Activated T-cell treated with anti-CD3 and anti-CD28 coated beads, Interleukin-2, amount 50 U/mL, for 72 hours (primary cell): ENCODE measurements around the gene ATG2B. TPM values are rescaled to one million over a fixed set of nuclear protein-coding genes. Genes with fewer than 3 reads are reported as not detected.
A peak's percentile ranks its signal among the peaks of the same experiment; 100 is the strongest.

Experiments
- ATAC-seq, 2 donors: fragments of 150-1000 bp; cut with Tn5 transposase; replicated peaks in 1 of 2; 2 replicates each; pipeline ENCODE4 v1.10.0; 2021; ENCODE audit warnings: moderate library complexity in 2 of 2, mild to moderate bottlenecking in 1 of 2
- DNase-seq, 2 donors: peaks; one replicate each; pipeline ENCODE4 v3.0.0; 2021 to 2022; ENCODE audit warnings: mixed read lengths in 1 of 2
- H3K27ac Mint-ChIP-seq: one replicate; pipeline ENCODE4 v1.8.0; 2022; ENCODE audit warnings: mild to moderate bottlenecking, moderate library complexity, mixed read lengths
- H3K27me3 Mint-ChIP-seq: one replicate; pipeline ENCODE4 v1.8.0; 2022; ENCODE audit warnings: low read depth, mixed read lengths
- H3K36me3 Mint-ChIP-seq, 2 donors: one replicate each; pipeline ENCODE4 v1.8.0; 2022; ENCODE audit warnings: mixed read lengths in 2 of 2, mild to moderate bottlenecking in 1 of 2; ENCODE audit not compliant: insufficient read depth in 2 of 2
- H3K4me1 Mint-ChIP-seq: one replicate; pipeline ENCODE4 v1.8.0; 2022; ENCODE audit warnings: low read depth, mixed read lengths
- H3K4me3 Mint-ChIP-seq, 2 donors: one replicate each; pipeline ENCODE4 v1.8.0; 2022; ENCODE audit warnings: mild to moderate bottlenecking in 2 of 2, mixed read lengths in 2 of 2, moderate library complexity in 2 of 2
- H3K9me3 Mint-ChIP-seq, 2 donors: one replicate each; pipeline ENCODE4 v1.8.0; 2022; ENCODE audit warnings: mixed read lengths in 2 of 2
- total RNA-seq, 2 donors: library from RNA; stranded (reverse); gene quantifications; one replicate each; pipeline ENCODE4 v1.2.3, GENCODE V29; 2022

The ATG2B gene
- total RNA-seq, 2 donors from 2014 or later = 22.9 to 28.3 TPM

DNA sequence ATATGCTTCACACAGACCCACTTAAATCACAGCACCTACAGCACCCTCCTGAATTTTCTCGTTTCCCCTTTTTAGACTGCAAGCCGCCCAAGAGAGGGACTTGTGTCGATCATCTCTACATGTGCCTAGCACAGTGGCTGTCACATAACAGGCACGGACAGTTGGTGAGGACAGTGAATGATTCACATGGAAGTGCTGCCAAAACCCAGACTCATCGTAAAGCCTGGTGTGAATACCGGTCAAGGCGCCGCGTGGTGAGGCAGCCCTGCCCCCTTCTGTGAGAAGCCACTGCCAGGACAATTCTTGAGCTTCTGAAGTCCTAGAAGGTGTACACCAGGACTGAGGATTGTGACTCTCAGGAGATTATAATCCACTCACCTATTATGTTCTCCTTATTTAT, 44.3 kb downstream of the ATG2B start:
- Mint-ChIP-seq H3K36me3 (peaks cover 3 to 20% of the 10 kb centered on the region in 2 donors), H3K27ac (no peak overlapping the region), H3K9me3 (no peaks in the 10 kb centered on the region), H3K4me3 (no peak overlapping the region), H3K4me1 (no peaks in the 10 kb centered on the region), H3K27me3 (no peaks in the 10 kb centered on the region)
- no peak for DNase-seq
- no peak for ATAC-seq

DNA sequence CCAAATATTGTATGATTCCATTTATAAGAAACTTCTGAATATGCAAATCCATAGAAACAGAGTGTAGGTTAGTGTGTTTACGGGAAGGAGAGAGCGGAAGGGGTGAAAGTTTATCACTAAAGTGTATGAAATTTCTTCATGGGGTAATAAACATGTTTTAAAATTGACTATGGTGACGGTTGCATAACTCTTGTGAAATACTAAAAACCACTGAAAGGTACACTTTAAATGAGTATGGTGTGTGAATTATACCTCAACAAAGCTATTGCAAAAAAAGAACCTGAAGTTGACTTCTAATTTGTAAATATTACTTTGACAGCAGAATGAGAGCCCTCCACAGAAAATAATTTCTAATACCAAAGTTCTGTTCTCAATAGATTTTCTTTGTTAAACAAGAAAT, 47.1 kb downstream of the ATG2B start:
- Mint-ChIP-seq H3K4me3 (no peak overlapping the region), H3K4me1 (no peaks in the 10 kb centered on the region)

DNA sequence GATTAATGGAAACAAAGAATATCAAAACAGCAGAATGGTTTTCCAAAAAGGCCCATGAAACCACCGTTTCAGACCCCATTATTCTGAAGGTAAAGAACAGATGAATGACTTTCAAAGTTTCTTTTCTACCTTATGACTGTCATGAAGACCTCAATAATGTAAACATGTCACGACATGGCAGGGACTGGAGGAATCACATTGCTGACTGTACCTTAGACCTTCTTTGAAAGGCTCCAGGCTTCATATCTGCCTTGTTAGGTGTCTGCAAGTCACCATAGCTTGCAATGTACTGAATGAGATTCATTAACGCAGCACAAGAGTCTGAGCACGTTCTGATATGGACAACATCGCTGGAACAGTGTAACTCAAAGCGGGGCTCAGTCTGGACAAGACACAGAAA, 52.2 kb downstream of the ATG2B start:
- ATAC-seq (no peak), DNase-seq (no peak)
- H3K4me1 Mint-ChIP-seq = no peaks in the 10 kb centered on the region
- no peaks in the 10 kb centered on the region for H3K27me3 Mint-ChIP-seq
- no peak overlapping the region for H3K4me3 Mint-ChIP-seq
- peaks cover 6 to 35% of the 10 kb centered on the region in 2 donors for H3K36me3 Mint-ChIP-seq
- no peaks in the 10 kb centered on the region for H3K9me3 Mint-ChIP-seq
- no peak overlapping the region for H3K27ac Mint-ChIP-seq

More for the DNA sequence above, 47.1 kb downstream of the ATG2B start:
- DNase-seq (no peak), ATAC-seq (no peak)
- H3K9me3 Mint-ChIP-seq = no peaks in the 10 kb centered on the region
- peak overlapping the region; percentile 37 for H3K27ac Mint-ChIP-seq
- H3K36me3 Mint-ChIP-seq = peaks cover 3 to 23% of the 10 kb centered on the region in 2 donors
- H3K27me3 Mint-ChIP-seq = no peaks in the 10 kb centered on the region

DNA sequence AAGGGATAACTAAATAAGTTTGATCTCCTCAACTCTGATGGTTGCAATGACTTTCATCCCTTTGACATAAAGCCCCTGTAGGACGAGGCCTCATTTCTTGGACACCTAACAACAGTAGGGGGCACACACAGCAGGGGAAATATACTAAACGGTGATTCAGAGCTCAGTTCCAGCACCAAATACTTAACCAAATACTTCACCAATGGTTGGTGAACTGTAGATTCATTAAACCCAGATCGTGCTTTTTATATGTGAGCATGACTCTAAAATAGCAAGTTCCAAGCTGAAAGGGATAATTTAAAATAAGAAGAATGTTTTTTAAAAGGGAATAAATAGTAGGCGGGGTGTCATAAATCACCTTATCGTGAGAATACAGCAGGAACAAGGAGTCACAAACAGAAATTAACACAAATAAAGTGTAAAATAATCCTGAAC, 53.2 kb downstream of the ATG2B start:
- no peaks in the 10 kb centered on the region for H3K27me3 Mint-ChIP-seq
- DNase-seq (no peak), ATAC-seq (no peak)
- H3K4me1 Mint-ChIP-seq = no peaks in the 10 kb centered on the region
- H3K9me3 Mint-ChIP-seq = no peaks in the 10 kb centered on the region
- no peak overlapping the region for H3K4me3 Mint-ChIP-seq
- H3K36me3 Mint-ChIP-seq = peaks cover 4 to 30% of the 10 kb centered on the region in 2 donors
- peak overlapping the region; percentile 38 for H3K27ac Mint-ChIP-seq

DNA sequence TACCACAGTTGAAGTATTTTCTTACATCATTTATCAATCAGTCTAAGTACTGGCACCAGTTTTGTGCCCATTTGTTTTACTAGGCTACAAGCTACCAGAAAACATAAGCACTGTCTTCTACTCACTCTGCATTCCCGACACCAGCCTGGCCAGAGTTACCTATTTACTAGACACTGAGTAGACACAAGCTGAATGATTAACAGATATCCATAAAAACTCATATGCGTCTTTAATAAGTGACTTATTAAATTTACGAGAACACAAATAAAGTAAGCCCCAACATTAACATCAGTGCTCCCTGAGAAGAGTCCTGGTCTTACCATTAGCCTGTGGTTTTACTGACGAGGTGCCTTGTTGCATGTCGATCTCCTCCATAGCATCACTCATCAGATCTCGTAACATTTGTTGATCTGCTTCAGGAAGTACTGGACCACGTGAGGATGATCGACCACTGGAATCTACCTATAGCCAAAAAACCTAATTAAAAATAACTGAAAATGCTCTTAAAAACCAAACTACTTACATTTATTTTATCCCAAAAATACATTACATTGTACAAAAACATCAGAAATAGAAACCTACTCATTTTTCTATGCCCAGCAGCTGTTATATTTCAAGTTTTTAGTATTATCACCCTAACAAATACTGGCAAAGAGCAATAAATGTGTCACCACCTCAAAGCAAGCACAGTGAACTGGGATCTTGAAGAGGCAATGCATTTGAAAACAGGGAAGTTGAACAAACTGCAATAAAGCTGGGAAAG, 53.8 kb downstream of the ATG2B start:
- Mint-ChIP-seq H3K9me3 (no peaks in the 10 kb centered on the region), H3K27me3 (no peaks in the 10 kb centered on the region), H3K4me3 (no peak overlapping the region), H3K27ac (peak overlapping the region; percentile 35), H3K36me3 (peaks cover 4 to 30% of the 10 kb centered on the region in 2 donors), H3K4me1 (no peaks in the 10 kb centered on the region)
- ATAC-seq (no peak), DNase-seq (no peak)

DNA sequence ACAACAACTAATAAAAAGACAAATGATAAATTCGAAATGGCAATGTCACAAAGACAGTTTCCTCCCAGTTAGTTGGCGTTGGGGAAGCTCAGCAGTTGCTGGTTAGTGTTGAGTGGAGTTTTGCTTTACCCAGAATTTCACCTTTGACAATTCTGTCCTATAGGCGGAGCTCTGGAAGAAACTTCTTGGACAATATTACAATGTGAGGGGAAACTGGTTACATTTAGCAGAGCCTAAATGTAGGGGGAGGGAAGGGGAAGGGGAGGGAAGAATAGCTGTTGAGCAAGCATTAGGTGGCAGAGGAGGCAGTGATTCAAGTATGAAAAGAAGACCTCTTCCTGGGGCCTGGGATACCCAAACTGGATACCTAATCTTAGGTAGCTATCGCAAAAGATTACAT, 55.7 kb downstream of the ATG2B start:
- Mint-ChIP-seq H3K4me1 (no peaks in the 10 kb centered on the region), H3K36me3 (peaks cover 4 to 24% of the 10 kb centered on the region in 2 donors)

DNA sequence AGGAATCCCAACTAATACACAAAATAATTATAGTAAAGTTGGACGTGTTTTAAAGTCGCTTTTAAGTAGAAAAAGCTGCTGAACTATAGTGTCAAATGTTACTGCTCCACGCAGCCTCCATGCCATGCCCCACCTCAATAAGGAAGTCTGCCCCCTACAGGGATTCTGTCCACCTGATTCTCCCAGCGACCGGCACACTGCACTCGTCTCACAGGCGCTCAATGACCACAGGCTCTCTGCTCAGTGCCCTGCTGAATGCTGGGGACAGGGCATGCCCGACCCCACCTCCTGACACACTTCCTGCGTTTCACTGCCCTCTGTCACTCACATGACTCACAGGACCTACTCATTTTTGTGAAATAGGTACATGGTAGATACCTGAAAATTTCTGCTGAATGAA, 58.2 kb downstream of the ATG2B start:
- H3K27me3 Mint-ChIP-seq = no peaks in the 10 kb centered on the region
- ATAC-seq (no peak), DNase-seq (no peak)
- H3K9me3 Mint-ChIP-seq = no peaks in the 10 kb centered on the region
- H3K4me1 Mint-ChIP-seq = no peaks in the 10 kb centered on the region
- H3K27ac Mint-ChIP-seq = no peak overlapping the region
- H3K4me3 Mint-ChIP-seq = no peak overlapping the region
- peaks cover 4 to 19% of the 10 kb centered on the region in 2 donors for H3K36me3 Mint-ChIP-seq

More for the DNA sequence above, 55.7 kb downstream of the ATG2B start:
- Mint-ChIP-seq H3K4me3 (no peak overlapping the region), H3K9me3 (no peaks in the 10 kb centered on the region), H3K27me3 (no peaks in the 10 kb centered on the region), H3K27ac (no peak overlapping the region)
- no peak for ATAC-seq
- DNase-seq = no peak

DNA sequence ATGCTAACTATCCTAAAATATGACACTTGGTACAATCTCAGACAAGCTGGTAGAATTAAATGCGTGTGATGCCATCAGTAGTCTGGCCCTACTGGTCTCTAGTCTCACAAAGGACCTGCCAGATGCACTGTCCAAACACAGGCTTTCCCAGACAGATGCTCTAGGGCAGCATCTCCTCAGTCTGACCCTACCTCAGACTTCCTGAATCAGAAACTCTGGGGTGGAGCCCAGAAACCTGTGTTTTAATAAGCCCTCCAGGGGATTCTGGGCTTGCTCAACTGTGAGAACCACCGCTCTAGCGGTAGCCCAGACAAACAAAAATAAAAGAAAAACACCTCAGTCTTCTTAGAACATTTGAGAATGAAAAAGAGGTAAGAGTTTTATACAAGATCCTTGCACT, 59.2 kb downstream of the ATG2B start:
- no peaks in the 10 kb centered on the region for H3K9me3 Mint-ChIP-seq
- no peaks in the 10 kb centered on the region for H3K4me1 Mint-ChIP-seq
- DNase-seq (no peak), ATAC-seq (no peak)
- peaks cover 4 to 9% of the 10 kb centered on the region in 2 donors for H3K36me3 Mint-ChIP-seq
- no peak overlapping the region for H3K27ac Mint-ChIP-seq
- H3K4me3 Mint-ChIP-seq = no peak overlapping the region
- H3K27me3 Mint-ChIP-seq = no peaks in the 10 kb centered on the region

DNA sequence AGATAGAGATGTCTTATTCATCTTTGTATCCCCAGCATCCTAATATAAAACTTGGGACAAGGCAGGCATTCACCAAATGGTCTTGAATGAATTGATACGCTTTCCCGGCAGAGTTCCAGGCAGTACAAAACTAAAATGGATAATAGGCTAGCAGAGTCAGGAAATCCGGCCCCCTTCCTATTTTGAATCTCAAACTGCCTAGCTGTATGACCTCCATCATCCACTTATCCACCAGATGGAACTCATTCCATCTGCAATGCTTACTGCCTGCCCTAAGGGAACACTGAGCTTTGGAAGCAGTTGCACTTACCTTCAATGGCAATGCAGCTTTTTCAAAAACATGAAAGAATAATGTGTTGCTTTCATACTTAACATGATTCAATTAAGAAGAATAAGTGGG, 63.7 kb downstream of the ATG2B start:
- no peaks in the 10 kb centered on the region for H3K9me3 Mint-ChIP-seq
- no peak overlapping the region for H3K27ac Mint-ChIP-seq
- no peak for ATAC-seq
- no peaks in the 10 kb centered on the region for H3K36me3 Mint-ChIP-seq
- DNase-seq = no peak
- no peaks in the 10 kb centered on the region for H3K4me1 Mint-ChIP-seq
- no peak overlapping the region for H3K4me3 Mint-ChIP-seq
- no peaks in the 10 kb centered on the region for H3K27me3 Mint-ChIP-seq

DNA sequence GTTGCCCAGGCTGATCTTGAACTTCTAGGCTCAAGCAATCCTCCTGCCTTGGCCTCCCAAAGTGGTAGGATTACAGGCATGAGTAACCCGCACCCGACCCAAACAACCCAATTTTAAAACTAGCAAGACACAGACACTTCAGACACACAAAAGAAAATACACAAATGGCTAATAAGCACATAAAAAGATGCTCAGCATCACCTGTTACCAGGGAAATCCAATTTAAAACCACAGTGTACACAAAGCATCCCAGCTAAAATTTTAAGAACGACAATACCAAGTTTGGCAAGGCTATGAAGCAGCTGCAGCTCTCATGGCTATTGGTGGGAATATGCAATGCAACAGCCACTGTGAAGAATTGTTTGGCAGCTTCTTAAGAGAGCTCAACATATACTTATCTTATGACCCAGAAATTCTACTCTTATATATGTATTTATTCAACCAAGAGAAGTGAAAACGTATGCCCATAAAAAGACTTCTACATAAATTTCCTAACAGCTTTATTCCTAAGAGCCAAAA, 65.1 kb downstream of the ATG2B start:
- no peak for DNase-seq
- no peaks in the 10 kb centered on the region for H3K27me3 Mint-ChIP-seq
- no peaks in the 10 kb centered on the region for H3K4me1 Mint-ChIP-seq
- ATAC-seq = no peak
- no peaks in the 10 kb centered on the region for H3K9me3 Mint-ChIP-seq
- no peak overlapping the region for H3K4me3 Mint-ChIP-seq
- no peak overlapping the region for H3K27ac Mint-ChIP-seq
- peaks cover 0 to 3% of the 10 kb centered on the region in 2 donors for H3K36me3 Mint-ChIP-seq

DNA sequence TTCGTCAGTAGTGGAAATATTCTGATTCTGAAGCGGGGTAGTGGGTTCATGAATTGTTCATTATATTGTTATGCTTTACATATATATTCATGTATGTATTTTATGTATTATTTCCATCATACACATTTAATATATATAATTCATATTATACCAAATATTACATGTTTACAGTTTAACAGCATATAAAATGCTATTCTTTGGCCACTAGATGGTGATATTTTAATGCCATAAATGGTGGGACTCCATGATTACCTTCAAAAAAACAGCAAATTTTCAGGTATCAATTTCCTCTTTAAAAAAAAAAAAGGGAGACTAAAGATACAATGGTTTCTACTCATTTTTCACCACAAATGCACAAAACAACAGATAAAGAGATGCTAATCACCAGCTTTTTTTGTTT, 66.1 kb downstream of the ATG2B start:
- H3K4me1 Mint-ChIP-seq = no peaks in the 10 kb centered on the region
- no peak for ATAC-seq
- no peak overlapping the region for H3K4me3 Mint-ChIP-seq
- no peak overlapping the region for H3K27ac Mint-ChIP-seq
- H3K9me3 Mint-ChIP-seq = no peaks in the 10 kb centered on the region
- DNase-seq = no peak
- peaks cover 0 to 3% of the 10 kb centered on the region in 2 donors for H3K36me3 Mint-ChIP-seq
- H3K27me3 Mint-ChIP-seq = no peaks in the 10 kb centered on the region

DNA sequence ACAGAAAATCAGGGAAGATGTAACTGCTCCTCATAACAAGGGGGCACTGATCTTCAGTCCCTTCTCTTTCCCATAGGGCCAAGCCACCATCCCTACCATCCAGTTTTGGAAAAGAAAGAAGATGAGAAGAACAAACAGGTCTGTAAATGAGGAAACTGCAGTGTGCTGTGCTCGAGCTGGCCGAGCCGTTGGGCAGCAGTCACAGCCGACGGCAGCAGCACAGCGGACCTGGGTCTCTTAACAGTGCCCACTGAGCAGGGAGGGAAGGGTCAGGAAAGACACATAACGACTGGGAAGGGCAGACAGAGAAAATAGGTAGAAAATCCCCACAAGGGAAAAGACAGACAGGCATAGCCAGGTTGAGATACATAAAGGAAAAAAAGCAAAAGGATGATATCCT, 68.9 kb downstream of the ATG2B start:
- no peak for DNase-seq

DNA sequence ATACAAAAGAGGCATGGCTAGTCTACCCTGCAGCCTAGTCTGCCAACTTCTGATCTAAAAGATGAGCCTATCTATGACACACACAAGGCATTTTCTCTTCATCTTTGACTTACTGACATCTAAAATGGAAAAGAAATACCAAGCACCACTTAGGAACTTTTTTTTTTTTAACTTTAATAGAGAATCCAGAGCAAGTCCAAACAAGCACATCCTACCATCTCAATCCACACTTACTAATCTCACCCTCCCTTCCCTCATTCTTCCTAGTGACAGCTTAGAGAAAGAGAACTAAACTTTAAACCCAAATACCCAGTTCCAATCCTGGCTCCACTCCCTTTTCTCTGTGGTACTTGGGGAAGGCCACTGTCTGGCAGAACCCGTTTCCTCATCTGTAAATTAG, 75.3 kb downstream of the ATG2B start:
- peaks cover 2 to 9% of the 10 kb centered on the region in 2 donors for H3K36me3 Mint-ChIP-seq
- no peak overlapping the region for H3K4me3 Mint-ChIP-seq
- no peak overlapping the region for H3K27ac Mint-ChIP-seq
- H3K9me3 Mint-ChIP-seq = no peaks in the 10 kb centered on the region
- ATAC-seq (no peak), DNase-seq (no peak)
- no peaks in the 10 kb centered on the region for H3K4me1 Mint-ChIP-seq
- no peaks in the 10 kb centered on the region for H3K27me3 Mint-ChIP-seq

More for the DNA sequence above, 68.9 kb downstream of the ATG2B start:
- H3K27ac Mint-ChIP-seq = no peak overlapping the region
- H3K36me3 Mint-ChIP-seq = peaks cover 0 to 8% of the 10 kb centered on the region in 2 donors
- H3K9me3 Mint-ChIP-seq = no peaks in the 10 kb centered on the region
- no peak for ATAC-seq
- no peaks in the 10 kb centered on the region for H3K27me3 Mint-ChIP-seq
- no peak overlapping the region for H3K4me3 Mint-ChIP-seq
- no peaks in the 10 kb centered on the region for H3K4me1 Mint-ChIP-seq

DNA sequence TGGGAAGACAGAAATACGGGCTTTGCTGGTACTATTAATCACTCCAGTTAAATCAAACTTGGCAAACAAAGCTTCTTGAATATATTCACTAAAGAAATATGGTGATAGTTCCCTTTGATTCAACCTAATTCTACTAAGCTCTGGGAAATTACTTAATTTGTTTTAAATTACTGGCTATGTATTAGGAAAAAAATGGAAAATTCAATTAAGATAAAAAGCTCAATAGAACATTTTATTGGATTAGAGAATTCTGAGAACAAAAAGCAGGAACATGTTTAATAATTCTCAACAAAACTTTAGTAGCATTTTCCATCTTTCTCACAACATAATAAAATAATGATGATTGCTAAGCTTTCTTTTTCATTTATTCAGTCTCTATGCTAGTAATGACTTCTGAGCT, 76.9 kb downstream of the ATG2B start:
- H3K27me3 Mint-ChIP-seq = no peaks in the 10 kb centered on the region
- no peak overlapping the region for H3K27ac Mint-ChIP-seq
- H3K4me1 Mint-ChIP-seq = no peaks in the 10 kb centered on the region
- no peak overlapping the region for H3K4me3 Mint-ChIP-seq
- no peak for DNase-seq
- ATAC-seq = no peak
- peaks cover 2 to 6% of the 10 kb centered on the region in 2 donors for H3K36me3 Mint-ChIP-seq
- H3K9me3 Mint-ChIP-seq = no peaks in the 10 kb centered on the region
